ENCODE results near the gene LACTB.
"Not testable (repeated sequence)": the region's sequence is repeated elsewhere in the genome, so short reads cannot be mapped to it uniquely, and the experiment has no call there.

LACTB gene

DNA sequence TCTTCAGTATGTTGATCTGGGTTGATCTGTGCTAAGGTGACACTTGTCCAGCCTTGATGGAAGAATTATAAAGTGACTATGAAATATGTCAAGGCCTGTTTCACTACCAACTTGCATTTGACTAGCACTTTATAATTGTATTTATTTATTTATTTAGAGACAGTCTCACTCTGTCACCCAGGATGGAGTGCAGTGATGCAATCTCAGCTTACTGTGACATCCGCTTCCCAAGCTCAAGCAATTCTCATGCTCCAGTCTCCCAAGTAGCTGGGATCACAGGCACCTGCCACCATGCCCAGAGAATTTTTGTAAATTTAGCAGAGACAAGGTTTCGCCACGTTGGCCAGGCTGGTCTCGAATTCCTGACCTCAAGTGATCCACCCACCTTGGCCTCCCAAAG is 25.5 kb upstream of the LACTB start:
- TF ChIP-seq GATA1 (IDR thresholded peaks at IDR 0.05; ENCODE audit: low read depth, low read length) (no peak), POLR2A (IDR thresholded peaks at IDR 0.05; ENCODE audit: low read length) (no peak)
- DNase-seq = no peak

DNA sequence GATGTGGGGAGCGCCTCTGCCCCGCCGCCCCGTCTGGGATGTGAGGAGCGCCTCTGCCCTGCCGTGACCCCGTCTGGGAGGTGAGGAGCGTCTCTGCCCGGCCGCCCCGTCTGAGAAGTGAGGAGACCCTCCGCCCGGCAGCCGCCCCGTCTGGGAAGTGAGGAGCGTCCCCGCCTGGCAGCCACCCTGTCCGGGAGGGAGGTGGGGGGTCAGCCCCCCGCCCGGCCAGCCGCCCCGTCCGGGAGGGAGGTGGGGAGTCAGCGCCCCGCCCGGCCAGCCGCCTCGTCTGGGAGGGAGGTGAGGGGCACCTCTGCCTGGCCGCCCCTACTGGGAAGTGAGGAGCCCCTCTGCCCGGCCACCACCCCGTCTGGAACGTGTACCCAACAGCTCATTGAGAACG is 22.8 kb upstream of the LACTB start:
- not testable (repeated sequence) for DNase-seq

DNA sequence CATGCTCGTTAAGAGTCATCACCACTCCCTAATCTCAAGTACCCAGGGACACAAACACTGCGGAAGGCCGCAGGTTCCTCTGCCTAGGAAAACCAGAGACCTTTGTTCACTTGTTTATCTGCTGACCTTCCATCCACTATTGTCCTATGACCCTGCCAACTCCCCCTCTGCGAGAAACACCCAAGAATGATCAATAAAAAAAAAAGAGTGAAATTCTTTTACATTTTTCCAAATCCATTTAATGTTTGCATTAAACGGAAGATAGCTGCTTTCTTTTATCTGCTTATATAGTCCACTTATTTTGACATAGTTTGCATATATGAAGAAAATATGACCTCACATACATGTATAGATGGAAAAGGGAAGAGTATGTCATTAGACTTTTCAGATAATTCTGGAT is 22.1 kb upstream of the LACTB start:
- DNase-seq = not testable (repeated sequence)

DNA sequence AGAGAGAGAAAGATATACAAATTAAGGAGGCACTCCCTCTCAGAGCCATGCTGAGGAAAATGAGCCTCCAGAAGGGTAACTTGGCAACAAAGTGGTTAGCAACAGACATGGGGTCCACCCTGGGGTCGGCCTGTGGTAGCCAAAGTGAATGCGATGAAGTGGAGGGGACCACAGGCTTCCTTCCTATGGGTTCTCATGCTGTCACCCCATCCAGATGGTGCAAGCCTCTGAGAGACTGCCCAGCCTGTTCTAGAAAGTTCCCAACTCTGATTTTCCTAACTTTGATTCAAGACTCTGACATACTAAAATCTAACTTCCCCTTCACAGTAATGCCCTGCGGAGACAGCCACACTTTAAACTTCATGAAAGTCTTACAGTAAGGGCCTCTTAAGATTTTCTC is 18.2 kb upstream of the LACTB start:
- DNase-seq = no peak
- TF ChIP-seq GATA1 (IDR thresholded peaks at IDR 0.05; ENCODE audit: low read depth, low read length) (no peak), POLR2A (IDR thresholded peaks at IDR 0.05; ENCODE audit: low read length) (no peak)

DNA sequence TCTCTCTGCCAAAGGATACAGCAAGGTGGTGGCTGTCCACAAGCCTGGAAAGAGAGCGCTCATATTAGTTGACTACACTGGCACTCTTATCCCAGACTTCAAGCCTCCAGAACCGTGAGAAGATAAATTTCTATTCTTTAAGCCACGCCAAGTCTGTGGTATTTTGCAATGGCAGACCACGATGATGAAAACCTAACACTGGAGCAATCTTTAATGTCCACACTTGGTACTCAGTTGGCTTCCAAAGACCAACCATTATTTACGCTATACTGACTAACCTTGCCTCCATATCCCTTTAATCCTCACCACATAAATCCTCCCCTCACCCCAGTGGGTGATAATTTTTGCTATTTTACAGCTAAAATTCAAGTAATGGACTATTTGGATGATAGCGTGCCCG is 16.9 kb upstream of the LACTB start:
- TF ChIP-seq GATA1 (IDR thresholded peaks at IDR 0.05; ENCODE audit: low read depth, low read length) (no peak), POLR2A (IDR thresholded peaks at IDR 0.05; ENCODE audit: low read length) (no peak)
- DNase-seq = no peak

DNA sequence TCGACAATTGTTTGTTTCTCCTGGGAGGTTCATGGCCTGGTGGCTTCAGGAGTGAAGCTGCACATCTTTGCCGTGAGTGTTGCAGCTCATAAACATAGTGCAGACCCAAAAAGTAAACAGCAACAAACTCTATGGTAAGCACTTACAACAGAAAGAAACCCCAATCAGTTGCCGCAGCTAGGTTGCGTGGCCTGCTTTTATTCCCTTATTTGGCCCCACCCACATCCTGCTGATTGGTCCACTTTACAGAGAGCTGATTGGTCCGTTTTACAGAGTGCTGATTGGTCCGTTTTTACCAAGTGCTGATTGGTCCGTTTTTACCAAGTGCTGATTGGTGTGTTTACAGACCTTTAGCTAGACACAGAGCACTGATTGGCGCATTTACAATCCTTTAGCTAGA is 16.3 kb upstream of the LACTB start:
- DNase-seq = peak; percentile 39 to 40

DNA sequence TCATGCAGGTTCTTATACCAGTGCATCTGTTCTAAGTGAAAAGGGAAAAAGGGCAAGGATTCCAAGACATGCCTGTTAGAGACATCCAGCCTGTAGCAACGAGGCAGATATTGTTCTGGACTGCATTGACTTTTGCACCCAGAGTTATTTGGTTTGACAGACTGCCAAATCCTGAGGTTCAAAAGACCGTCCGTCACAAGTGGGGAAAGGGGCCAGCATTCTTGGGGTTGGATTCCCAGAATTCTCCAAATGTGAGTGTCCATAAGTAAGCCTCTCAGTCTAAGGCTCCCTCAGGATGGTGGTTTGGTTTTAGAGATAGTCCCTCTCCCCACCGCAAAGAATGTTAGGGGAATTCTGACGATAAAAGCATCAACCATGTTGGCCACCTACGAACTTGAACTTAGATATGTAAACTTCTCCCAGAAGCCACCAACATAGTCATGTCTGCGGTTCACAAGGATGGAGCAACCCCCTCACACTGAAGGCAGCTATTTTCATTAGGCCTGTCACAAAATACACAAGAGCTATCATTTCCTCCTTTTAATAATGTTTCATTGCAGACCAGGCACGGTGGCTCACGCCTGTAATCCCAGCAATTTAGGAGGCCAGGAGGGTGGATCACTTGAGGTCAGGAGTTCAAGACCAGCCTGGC is 13.6 kb upstream of the LACTB start:
- DNase-seq = no peak
- TF ChIP-seq POLR2A (IDR thresholded peaks at IDR 0.05; ENCODE audit: low read length) (no peak), GATA1 (IDR thresholded peaks at IDR 0.05; ENCODE audit: low read depth, low read length) (no peak)

DNA sequence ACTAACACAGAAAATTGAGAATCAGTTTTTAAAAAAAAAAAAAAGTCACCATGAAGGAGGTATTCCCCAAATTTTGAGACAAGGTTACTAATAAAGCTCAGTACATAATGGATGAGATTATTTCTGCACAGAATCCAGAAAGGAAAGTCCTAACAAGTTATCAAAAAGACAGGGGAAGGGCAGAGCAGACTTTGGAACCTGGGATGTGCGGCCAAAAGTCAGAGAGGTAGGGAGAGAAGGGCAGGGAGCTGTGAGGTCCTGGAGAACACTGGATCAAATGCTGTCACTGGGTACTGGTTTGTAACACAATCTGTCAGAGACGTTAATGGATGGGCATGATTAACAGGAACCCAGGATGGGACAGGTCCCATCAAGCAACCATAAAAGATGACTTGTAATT is 12.2 kb upstream of the LACTB start:
- TF ChIP-seq GATA1 (IDR thresholded peaks at IDR 0.05; ENCODE audit: low read depth, low read length) (no peak), POLR2A (IDR thresholded peaks at IDR 0.05; ENCODE audit: low read length) (no peak)
- no peak for DNase-seq

DNA sequence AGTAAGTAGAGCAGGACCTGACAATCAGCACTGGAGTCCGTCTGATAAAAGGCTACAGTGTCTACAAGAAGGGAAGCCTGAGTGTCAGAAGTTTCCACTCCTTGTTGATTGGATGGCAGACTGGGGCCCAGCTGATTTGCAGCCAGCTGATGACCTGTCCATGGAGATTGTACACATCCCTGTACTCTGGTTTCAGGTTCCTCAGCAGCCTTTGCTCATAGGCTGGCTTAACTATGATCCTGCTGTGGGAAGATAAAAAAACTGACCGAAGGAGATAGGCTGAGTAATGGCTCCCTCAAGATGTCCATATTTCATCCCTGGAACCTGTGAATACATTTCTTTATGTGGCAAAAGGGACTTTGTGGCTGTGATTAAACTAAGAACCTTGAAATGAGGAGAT is 11.7 kb upstream of the LACTB start:
- peak; percentile 43 to 78 for DNase-seq
- TF ChIP-seq POLR2A (IDR thresholded peaks at IDR 0.05; ENCODE audit: low read length) = no peak
- TF ChIP-seq GATA1 (IDR thresholded peaks at IDR 0.05; ENCODE audit: low read depth, low read length) = no peak

DNA sequence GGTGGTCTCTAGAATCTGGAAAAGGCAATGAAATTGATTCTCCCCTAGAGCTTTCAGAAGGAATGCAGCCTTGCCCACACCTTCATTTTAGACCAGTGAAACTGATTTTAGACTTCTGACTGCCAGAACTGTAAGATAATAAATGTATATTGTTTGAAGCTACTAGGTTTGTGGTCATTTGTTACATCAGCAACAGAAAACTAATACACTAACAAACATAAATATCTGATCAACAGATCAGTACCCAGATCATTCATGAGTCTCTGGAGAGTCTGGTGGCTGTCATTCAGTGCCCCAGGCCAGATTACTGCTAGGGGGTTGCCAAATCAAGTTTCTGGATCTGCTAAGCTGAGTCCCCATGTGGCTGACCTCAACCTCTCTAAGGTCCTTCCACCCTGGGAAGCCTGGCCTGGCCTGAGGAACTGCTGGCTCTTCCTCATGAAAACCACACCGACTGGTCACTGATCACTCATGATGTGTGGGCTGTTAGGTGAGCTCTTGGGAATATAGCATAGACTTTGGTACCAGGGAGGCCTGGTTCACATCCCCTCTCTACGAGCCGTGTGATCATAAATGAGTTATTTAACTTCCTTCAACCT is 11.1 kb upstream of the LACTB start:
- no peak for TF ChIP-seq GATA1 (IDR thresholded peaks at IDR 0.05; ENCODE audit: low read depth, low read length)
- no peak for TF ChIP-seq POLR2A (IDR thresholded peaks at IDR 0.05; ENCODE audit: low read length)
- no peak for DNase-seq

DNA sequence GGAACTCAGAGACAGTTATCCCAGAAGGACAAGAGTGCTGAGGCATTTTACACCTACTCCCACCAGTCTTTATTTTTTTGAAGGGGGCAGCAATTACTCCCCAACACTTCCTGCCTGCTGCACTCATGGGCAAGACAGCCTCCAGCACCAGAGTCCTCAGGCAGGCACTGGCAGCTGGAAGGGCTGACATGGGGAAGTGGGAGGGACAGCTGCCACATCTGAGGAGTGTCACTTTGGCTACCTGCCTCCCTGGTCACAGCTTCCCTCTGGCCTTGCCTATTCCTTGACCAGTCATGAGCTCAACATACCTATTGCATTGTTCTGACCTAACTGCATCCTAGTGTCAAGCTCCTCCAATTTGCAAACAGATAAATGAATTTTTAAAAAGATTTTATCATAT is 10.2 kb upstream of the LACTB start:
- TF ChIP-seq POLR2A (IDR thresholded peaks at IDR 0.05; ENCODE audit: low read length) = no peak
- TF ChIP-seq GATA1 (IDR thresholded peaks at IDR 0.05; ENCODE audit: low read depth, low read length) = no peak
- DNase-seq = no peak

DNA sequence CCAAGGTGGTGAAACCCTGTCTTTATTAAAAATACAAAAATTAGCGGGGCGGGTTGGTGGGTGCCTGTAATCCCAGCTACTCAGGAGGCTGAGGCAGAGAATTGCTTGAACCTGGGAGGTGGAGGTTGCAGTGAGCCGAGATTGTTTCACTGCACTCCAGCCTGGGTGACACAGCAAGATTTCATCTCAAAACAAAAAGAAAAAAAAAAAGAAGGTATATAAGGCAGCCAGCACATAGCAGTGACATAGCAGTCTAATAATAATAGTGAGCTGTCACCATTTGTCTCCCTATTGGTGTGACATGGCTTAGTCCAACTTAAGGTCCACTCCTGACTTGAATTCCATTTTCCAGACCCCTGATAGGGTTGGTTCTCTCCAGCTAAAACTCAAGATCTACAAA is 8.8 kb upstream of the LACTB start:
- DNase-seq = no peak
- TF ChIP-seq GATA1 (IDR thresholded peaks at IDR 0.05; ENCODE audit: low read depth, low read length) = no peak
- TF ChIP-seq POLR2A (IDR thresholded peaks at IDR 0.05; ENCODE audit: low read length) = no peak

DNA sequence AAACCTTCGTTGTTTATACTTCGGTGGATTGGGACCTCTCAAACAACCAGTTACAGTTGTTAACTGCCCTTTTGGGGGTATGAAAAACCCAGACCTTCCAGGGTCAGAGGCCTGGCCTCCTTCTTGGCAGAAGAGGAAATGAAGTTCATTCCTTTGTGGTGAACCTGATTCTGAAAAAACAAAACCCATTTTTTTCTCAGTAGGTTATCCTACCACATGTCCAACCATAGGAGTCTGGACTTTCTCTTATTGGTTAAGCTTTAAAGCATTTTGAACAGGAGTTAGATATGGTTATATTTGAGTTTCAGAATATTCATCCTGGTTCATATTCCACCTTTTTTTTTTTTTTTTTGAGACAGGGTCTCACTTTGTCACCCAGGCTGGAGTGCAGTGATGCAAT is 7.2 kb upstream of the LACTB start:
- TF ChIP-seq POLR2A (IDR thresholded peaks at IDR 0.05; ENCODE audit: low read length) (no peak), GATA1 (IDR thresholded peaks at IDR 0.05; ENCODE audit: low read depth, low read length) (no peak)
- DNase-seq = no peak

DNA sequence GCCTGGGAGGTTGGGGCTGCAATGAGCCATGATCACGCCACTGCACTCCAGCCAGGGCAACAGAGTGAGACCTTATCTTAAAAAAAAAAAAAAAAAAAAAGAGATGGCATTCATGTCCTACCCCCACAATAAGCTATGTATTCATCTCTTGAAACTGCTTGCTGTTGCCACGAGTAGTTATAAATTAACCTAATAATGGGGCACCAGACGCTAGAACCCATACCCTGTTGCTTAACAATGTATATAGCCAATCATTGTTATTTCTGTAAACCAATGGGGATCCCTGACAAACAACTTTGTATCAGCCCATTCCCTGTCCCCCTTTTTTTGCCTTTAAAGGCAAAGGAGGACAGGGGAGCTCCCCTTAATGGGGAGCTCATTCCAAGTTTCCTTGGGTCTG is 2.8 kb upstream of the LACTB start:
- TF ChIP-seq POLR2A (IDR thresholded peaks at IDR 0.05; ENCODE audit: low read length) = no peak
- TF ChIP-seq GATA1 (IDR thresholded peaks at IDR 0.05; ENCODE audit: low read depth, low read length) = no peak
- DNase-seq = no peak

DNA sequence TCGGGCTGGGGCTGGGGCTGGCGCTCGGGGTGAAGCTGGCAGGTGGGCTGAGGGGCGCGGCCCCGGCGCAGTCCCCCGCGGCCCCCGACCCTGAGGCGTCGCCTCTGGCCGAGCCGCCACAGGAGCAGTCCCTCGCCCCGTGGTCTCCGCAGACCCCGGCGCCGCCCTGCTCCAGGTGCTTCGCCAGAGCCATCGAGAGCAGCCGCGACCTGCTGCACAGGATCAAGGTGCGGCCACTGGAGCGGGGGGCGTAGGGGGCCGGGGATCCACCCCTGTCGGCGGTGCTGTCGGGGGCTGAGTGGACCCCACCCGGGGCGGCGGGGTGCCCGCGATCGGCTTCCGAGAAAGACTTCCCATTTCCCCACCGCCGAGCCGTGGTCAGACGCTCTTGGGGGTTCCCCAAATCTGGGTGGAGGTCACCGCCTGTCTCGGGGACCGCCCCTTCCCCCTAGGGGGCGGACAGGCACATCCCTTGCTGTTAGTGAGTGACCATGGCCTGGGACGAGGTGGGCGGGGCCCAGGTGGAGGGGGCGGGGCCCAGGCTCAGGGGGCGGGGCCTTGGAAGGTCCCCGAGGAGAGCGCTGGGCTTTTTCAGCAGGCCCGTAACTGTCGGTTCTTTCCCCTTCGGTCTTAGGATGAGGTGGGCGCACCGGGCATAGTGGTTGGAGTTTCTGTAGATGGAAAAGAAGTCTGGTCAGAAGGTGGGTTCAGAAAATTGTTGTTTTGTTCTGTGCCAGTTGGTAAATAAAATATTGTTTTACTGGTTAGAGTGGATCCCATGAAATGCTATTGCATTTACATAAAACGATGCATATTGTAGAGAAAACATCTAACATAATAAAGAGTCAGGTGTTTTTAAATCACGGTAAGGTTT is 578 bp downstream of the LACTB start:
- TF ChIP-seq POLR2A (IDR thresholded peaks at IDR 0.05; ENCODE audit: low read length) (peak; percentile 24), GATA1 (IDR thresholded peaks at IDR 0.05; ENCODE audit: low read depth, low read length) (no peak)
- peak; percentile 84 to 88 for DNase-seq

Data from erythroblast (primary cell).